GM12872 (cell line): ENCODE data around the gene RNU2-63P.

Experiments
- TF ChIP-seq, protein P1 (sequence below): IDR thresholded peaks from 3 replicates; pipeline ENCODE4 v1.5.1; 2011; ENCODE audit warnings: low read depth, mild to moderate bottlenecking, low read length, moderate library complexity; ENCODE audit not compliant: insufficient read depth

Gene RNU2-63P

DNA sequence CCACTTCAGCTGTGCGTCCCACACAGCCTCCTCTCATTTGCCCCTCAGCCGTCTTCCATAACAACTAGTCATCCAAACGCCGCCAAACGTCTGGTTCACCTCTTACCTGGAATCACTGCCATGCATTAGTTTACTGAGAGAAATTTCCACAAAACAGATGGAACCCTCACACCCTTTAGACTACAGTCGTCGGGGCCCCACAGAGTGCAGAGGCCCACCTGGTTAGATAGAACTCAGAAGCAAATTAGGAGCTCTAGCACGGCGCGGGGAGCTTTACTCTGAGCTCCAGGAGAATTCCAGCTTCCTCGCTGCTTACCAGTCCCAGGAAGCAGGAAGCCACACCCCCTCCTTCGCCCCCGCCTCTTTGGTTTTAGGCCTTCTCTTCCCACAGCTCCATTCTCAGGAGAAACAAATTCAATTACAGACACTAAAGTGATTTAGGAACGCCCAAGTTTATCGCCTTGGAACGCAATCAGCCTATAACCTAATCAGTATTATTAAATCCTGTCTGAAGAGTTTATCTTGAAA is 9.4 kb downstream of the RNU2-63P start:
- TF ChIP-seq, protein P1, sequence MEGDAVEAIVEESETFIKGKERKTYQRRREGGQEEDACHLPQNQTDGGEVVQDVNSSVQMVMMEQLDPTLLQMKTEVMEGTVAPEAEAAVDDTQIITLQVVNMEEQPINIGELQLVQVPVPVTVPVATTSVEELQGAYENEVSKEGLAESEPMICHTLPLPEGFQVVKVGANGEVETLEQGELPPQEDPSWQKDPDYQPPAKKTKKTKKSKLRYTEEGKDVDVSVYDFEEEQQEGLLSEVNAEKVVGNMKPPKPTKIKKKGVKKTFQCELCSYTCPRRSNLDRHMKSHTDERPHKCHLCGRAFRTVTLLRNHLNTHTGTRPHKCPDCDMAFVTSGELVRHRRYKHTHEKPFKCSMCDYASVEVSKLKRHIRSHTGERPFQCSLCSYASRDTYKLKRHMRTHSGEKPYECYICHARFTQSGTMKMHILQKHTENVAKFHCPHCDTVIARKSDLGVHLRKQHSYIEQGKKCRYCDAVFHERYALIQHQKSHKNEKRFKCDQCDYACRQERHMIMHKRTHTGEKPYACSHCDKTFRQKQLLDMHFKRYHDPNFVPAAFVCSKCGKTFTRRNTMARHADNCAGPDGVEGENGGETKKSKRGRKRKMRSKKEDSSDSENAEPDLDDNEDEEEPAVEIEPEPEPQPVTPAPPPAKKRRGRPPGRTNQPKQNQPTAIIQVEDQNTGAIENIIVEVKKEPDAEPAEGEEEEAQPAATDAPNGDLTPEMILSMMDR: no peak

DNA sequence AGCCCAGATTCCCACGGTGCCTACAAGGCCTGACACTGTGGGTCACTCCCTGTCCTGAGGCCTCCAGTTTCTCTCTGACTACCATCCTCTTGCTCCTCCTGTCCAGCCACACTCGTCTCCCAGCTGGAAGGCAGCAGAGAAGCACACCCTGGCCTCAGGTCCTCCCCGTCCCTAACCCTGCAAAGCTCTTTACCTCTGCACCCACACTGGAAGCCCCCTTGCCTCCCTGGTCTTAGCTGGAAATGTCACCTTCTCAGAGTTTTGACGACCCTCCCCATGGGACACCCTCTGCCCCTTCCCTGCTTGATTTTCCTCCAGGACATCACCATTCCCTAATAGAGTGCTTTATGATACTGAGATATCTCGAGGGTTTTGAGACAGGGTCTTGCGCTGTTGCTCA is 10.6 kb downstream of the RNU2-63P start:
- TF ChIP-seq, protein P1: no peak

DNA sequence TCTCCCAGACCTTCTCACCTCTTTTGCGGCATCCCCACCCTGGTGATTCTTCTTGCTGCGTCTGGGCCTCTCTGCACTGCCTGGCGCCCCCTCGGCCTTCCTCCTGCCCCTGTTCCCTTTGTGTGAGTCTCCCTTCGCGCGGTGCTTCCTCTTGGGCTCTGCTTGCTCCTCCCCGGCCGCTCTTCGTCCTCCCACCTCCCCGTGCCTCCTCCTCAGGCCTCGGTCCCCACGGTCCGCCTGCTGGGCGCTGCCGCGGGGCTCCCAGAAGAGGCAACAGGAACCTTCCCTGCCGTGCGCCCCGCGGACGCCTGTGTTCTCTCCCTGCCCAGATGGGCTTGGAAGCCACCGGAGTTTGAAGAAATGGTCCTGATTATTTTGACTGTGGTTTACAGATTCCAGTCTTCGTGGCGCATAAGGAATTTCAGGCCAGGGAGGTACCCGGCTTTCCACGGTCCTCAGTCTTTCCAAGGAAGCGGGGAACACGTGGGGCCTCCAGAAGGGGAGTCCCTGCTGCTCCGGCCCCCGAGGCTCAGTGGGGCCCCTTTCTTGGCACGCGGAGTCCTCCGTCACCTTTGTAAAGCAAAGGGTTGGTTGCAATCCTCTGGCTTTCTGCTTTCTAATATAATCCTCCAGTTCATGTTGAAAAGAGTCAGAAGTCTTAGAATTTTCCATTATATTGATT is 13.1 kb downstream of the RNU2-63P start:
- TF ChIP-seq, protein P1: no peak

DNA sequence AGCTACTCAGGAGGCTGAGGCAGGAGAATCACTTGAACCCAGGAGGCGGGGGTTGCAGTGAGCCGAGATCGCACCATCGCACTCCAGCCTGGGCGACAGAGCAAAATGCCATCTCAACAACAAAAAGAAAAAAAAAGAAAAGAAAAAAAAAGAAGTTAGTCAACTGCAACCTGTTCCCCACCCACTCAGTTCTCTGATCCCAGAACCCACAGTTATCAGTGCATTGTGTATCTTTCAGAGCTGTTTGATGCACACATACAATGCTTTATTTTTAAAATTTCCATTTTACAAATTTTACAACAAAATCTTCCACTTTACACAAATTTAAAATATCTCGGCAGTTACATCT is 14.0 kb downstream of the RNU2-63P start:
- TF ChIP-seq, protein P1: no peak

DNA sequence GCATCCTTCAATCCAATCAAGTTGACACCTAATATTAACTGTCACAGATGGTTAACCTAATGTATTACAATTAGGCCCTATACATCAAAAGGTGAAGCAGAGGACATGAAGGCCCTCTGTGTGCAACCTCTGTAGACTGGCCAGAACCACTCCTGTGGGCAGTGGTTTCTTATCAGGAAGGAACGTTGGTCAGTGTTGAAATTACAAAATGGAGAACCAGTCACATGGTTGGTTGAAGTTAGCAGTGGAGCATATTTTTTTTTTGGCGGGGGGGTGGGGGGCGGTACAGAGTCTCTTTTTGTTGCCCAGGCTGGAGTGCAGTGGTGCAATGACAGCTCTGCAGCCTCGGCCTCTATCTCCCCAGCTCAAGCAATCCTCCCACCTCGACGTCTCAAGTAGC is 19.8 kb downstream of the RNU2-63P start:
- TF ChIP-seq, protein P1: no peak

DNA sequence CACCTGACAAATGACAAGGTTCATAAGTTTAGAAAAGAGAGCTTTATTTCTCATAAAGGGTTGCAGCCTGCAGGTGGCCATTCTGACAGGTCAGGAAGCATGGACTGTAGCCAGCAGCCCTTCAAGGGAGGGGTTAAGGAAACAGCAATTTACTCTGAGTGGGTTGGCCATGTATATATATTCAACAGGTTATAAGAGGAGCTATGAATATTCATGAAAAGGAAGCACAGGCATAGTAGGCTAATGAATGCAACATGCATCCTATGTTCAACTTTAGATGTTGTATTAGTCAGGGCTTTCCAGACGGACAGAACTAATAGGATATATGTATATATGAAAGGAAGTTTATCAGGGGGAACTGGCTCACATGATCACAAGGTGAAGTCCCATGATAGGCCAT is 20.6 kb downstream of the RNU2-63P start:
- TF ChIP-seq, protein P1: no peak
